Panc1 (cell line): ENCODE data around the gene ERP29. TPM values are rescaled to one million over a fixed set of nuclear protein-coding genes. Genes with fewer than 3 reads are reported as not detected.

Experiments used
- ATAC-seq: fragments of 200-7000 bp; cut with Tn5 transposase; 2 replicates; pipeline ENCODE4 v1.9.1; 2020; ENCODE audit warnings: mild to moderate bottlenecking, moderate library complexity
- BruUV-seq: library from RNA; stranded (reverse); fragments of 400-500 nt; replicated peaks from 2 replicates; lab custom pipeline; 2021; lab: Mats Ljungman, UMichigan
- CTCF ChIA-PET: fragments of 300-600 bp; sonication (Branson Sonifier 250); formaldehyde crosslinking; loops from one replicate; lab custom pipeline; 2022; ENCODE audit warnings: antibody characterized with exemption; lab: Charles Lee
- POLR2A ChIA-PET: fragments of 300-600 bp; sonication (Branson Sonifier 250); formaldehyde crosslinking; loops from one replicate; lab custom pipeline; 2022; ENCODE audit warnings: antibody characterized with exemption; lab: Charles Lee
- DNase-seq: peaks from one replicate; pipeline ENCODE4 v3.0.0-alpha.2; 2010; ENCODE audit warnings: low read depth, low spot score
- H3K27ac ChIP-seq: 2 replicates; pipeline ENCODE4 v1.5.1; 2011; ENCODE audit warnings: mild to moderate bottlenecking, low read length, inconsistent platforms
- H3K27me3 ChIP-seq: fragments of 200-500 bp; sonication (Bioruptor generic); 2 replicates; pipeline ENCODE4 v1.6.0; 2014; ENCODE audit warnings: low read length, inconsistent platforms; ENCODE audit not compliant: control insufficient read depth, insufficient read depth
- H3K36me3 ChIP-seq: fragments of 200-500 bp; sonication (Bioruptor generic); 2 replicates; pipeline ENCODE4 v1.5.1; 2014; ENCODE audit warnings: inconsistent platforms, mild to moderate bottlenecking, low read length, moderate library complexity; ENCODE audit not compliant: control insufficient read depth, insufficient read depth
- H3K4me1 ChIP-seq: 2 replicates; pipeline ENCODE4 v1.5.1; 2011; ENCODE audit warnings: inconsistent platforms, mild to moderate bottlenecking, low read length, moderate library complexity; ENCODE audit not compliant: control insufficient read depth, insufficient read depth
- H3K4me3 ChIP-seq, 2 experiments: 2 replicates each; pipeline ENCODE4 v1.5.1; 2011 to 2012; ENCODE audit warnings: low read depth in 2 of 2, low read length in 2 of 2, mild to moderate bottlenecking in 2 of 2, inconsistent platforms in 1 of 2, moderate library complexity in 1 of 2
- H3K9me3 ChIP-seq: fragments of 200-500 bp; sonication (Bioruptor generic); 2 replicates; pipeline ENCODE4 v1.5.1; 2014; ENCODE audit warnings: low read depth, mild to moderate bottlenecking, inconsistent platforms, low read length, moderate library complexity; ENCODE audit not compliant: control insufficient read depth, insufficient read depth
- POLR2AphosphoS5 ChIP-seq: IDR thresholded peaks from 2 replicates; pipeline ENCODE4 v1.6.1; 2012; ENCODE audit warnings: mild to moderate bottlenecking, low read depth, low read length, moderate library complexity
- SIN3A ChIP-seq: IDR thresholded peaks from 2 replicates; pipeline ENCODE4 v1.6.1; 2012; ENCODE audit warnings: low read depth, mild to moderate bottlenecking, low read length, moderate library complexity, borderline replicate concordance; ENCODE audit not compliant: insufficient read depth
- TCF7L2 ChIP-seq: IDR thresholded peaks from 2 replicates; pipeline ENCODE4 v1.6.1; 2011; ENCODE audit warnings: mild to moderate bottlenecking, low read depth, low read length, inconsistent platforms
- in situ Hi-C: cut with HindIII; loops from 2 replicates; pipeline ENCODE4 v1.10.0; 2016; ENCODE audit warnings: low sequenced_read_pairs, low pct_unique_long_range_greater_than_20kb
- intact Hi-C: fragments of 100-400 bp; cut with micrococcal nuclease; formaldehyde crosslinking; loops from one replicate; pipeline ENCODE4 v1.10.0; 2022; ENCODE audit not compliant: unreplicated experiment
- total RNA-seq: library from RNA; stranded (reverse); gene quantifications from one replicate; pipeline ENCODE4 v1.2.1, GENCODE V29; 2021; ENCODE audit not compliant: unreplicated experiment
- TF ChIP-seq, protein P1 (sequence below): fragments of 450-650 bp; IDR thresholded peaks from 2 replicates; pipeline ENCODE4 v1.5.1; 2017; ENCODE audit warnings: mild to moderate bottlenecking
- TF ChIP-seq, protein P2 (sequence below), 2 experiments: IDR thresholded peaks; 2 replicates each; pipeline ENCODE4 v1.6.1; 2011 to 2012; ENCODE audit warnings: low read depth in 2 of 2, control low read depth in 1 of 2, low read length in 1 of 2, mild to moderate bottlenecking in 1 of 2, moderate library complexity in 1 of 2; ENCODE audit not compliant: insufficient read depth in 1 of 2

Gene ERP29
- total RNA-seq, 1 experiment from 2014 or later: 69.7 TPM

DNA sequence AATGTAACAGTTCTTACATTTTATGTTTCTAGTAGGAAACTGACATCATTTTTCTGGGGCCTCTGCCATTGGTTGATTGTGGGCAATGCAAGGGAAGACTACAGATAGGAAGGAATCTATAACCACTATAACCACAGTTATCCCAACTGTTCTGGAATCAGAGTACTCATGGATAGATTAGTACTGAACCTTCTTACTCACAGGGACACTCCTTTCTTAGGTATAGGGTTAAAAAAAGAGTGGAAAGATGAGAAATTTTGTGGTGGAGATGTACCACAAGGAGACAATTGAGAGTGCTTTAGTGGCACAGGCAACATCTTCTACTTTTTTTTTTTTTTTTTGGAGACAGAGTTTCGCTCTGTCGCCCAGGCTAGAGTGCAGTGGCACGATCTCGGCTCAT, 21.3 kb upstream of the ERP29 start:
- no peak for ATAC-seq
- POLR2A ChIA-PET: no interaction called here

DNA sequence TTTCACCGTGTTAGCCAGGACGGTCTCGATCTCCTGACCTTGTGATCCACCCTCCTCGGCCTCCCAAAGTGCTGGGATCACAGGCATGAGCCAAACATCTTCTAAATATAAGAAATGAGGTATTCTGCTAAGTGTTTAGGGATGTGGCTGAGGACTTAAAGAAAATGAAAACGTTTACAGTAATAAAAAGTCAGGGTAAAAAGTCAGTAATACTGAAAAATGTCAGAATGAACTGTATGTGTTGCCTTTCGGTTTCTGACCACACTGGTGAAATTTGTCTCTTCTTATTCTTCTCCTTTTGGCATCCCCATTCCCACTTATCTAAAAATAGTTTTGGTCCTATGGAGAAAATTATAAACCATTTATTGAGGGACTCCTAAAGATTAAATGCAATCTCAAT, 20.8 kb upstream of the ERP29 start:
- TF ChIP-seq SIN3A (no peak), POLR2AphosphoS5 (no peak), TCF7L2 (no peak)
- TF ChIP-seq, protein P1, sequence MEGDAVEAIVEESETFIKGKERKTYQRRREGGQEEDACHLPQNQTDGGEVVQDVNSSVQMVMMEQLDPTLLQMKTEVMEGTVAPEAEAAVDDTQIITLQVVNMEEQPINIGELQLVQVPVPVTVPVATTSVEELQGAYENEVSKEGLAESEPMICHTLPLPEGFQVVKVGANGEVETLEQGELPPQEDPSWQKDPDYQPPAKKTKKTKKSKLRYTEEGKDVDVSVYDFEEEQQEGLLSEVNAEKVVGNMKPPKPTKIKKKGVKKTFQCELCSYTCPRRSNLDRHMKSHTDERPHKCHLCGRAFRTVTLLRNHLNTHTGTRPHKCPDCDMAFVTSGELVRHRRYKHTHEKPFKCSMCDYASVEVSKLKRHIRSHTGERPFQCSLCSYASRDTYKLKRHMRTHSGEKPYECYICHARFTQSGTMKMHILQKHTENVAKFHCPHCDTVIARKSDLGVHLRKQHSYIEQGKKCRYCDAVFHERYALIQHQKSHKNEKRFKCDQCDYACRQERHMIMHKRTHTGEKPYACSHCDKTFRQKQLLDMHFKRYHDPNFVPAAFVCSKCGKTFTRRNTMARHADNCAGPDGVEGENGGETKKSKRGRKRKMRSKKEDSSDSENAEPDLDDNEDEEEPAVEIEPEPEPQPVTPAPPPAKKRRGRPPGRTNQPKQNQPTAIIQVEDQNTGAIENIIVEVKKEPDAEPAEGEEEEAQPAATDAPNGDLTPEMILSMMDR: no peak
- TF ChIP-seq, protein P2, sequence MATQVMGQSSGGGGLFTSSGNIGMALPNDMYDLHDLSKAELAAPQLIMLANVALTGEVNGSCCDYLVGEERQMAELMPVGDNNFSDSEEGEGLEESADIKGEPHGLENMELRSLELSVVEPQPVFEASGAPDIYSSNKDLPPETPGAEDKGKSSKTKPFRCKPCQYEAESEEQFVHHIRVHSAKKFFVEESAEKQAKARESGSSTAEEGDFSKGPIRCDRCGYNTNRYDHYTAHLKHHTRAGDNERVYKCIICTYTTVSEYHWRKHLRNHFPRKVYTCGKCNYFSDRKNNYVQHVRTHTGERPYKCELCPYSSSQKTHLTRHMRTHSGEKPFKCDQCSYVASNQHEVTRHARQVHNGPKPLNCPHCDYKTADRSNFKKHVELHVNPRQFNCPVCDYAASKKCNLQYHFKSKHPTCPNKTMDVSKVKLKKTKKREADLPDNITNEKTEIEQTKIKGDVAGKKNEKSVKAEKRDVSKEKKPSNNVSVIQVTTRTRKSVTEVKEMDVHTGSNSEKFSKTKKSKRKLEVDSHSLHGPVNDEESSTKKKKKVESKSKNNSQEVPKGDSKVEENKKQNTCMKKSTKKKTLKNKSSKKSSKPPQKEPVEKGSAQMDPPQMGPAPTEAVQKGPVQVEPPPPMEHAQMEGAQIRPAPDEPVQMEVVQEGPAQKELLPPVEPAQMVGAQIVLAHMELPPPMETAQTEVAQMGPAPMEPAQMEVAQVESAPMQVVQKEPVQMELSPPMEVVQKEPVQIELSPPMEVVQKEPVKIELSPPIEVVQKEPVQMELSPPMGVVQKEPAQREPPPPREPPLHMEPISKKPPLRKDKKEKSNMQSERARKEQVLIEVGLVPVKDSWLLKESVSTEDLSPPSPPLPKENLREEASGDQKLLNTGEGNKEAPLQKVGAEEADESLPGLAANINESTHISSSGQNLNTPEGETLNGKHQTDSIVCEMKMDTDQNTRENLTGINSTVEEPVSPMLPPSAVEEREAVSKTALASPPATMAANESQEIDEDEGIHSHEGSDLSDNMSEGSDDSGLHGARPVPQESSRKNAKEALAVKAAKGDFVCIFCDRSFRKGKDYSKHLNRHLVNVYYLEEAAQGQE (IDR thresholded peaks at IDR 0.05; ENCODE audit: insufficient read depth in 1 of 2, low read depth in 2 of 2, low read length in 1 of 2): no peak
- DNase-seq: no peak
- ATAC-seq: no peak
- Histone ChIP-seq H3K27me3 (no peaks in the 10 kb centered on the region), H3K4me3 (no peak overlapping the region), H3K4me1 (no peaks in the 10 kb centered on the region), H3K9me3 (no peaks in the 10 kb centered on the region), H3K27ac (no peak overlapping the region), H3K36me3 (no peaks in the 10 kb centered on the region)
- POLR2A ChIA-PET: no interaction called here
- BruUV-seq: no TSS peak
- in situ Hi-C loops (no loop called here), intact Hi-C loops (no loop called here)
- CTCF ChIA-PET: no interaction called here

More for the DNA sequence above, 21.3 kb upstream of the ERP29 start:
- CTCF ChIA-PET: no interaction called here
- intact Hi-C loops (no loop called here), in situ Hi-C loops (no loop called here)
- H3K9me3 ChIP-seq: no peaks in the 10 kb centered on the region
- no peaks in the 10 kb centered on the region for H3K27me3 ChIP-seq
- BruUV-seq: no TSS peak
- no peak overlapping the region for H3K27ac ChIP-seq
- no peaks in the 10 kb centered on the region for H3K4me1 ChIP-seq
- TF ChIP-seq SIN3A (no peak), TCF7L2 (no peak), POLR2AphosphoS5 (no peak)
- TF ChIP-seq, protein P2 (IDR thresholded peaks at IDR 0.05; ENCODE audit: insufficient read depth in 1 of 2, low read depth in 2 of 2, low read length in 1 of 2): no peak
- TF ChIP-seq, protein P1: no peak
- no peak for DNase-seq
- no peak overlapping the region for H3K4me3 ChIP-seq
- no peaks in the 10 kb centered on the region for H3K36me3 ChIP-seq
